Loucy (cell line): ENCODE results near the gene BCR.

ENCODE experiments used
- H2AFZ ChIP-seq: fragments of 200-600 bp; sonication (generic); 2 replicates; pipeline ENCODE4 v1.6.0; 2016; ENCODE audit warnings: antibody characterized with exemption, mild to moderate bottlenecking, low read length, moderate library complexity
- H3F3A ChIP-seq: fragments of 200-600 bp; 2 replicates; pipeline ENCODE4 v1.6.0; 2016; ENCODE audit warnings: antibody characterized with exemption, low read depth, mild to moderate bottlenecking
- H3K27me3 ChIP-seq: fragments of 200-600 bp; sonication (generic); 2 replicates; pipeline ENCODE4 v1.6.1; 2014; ENCODE audit warnings: low read length, mild to moderate bottlenecking; ENCODE audit not compliant: insufficient read depth, poor library complexity, severe bottlenecking
- H3K36me3 ChIP-seq: fragments of 200-600 bp; sonication (generic); 2 replicates; pipeline ENCODE4 v1.6.1; 2016; ENCODE audit warnings: low read length; ENCODE audit not compliant: insufficient read depth
- H3K4me1 ChIP-seq: fragments of 200-600 bp; sonication (generic); 2 replicates; pipeline ENCODE4 v1.5.1; 2014; ENCODE audit warnings: low read length, mild to moderate bottlenecking; ENCODE audit not compliant: insufficient read depth, poor library complexity, severe bottlenecking
- H3K4me2 ChIP-seq: fragments of 200-600 bp; sonication (generic); 2 replicates; pipeline ENCODE4 v1.6.0; 2014; ENCODE audit warnings: antibody characterized with exemption, low read length, low read depth, mild to moderate bottlenecking; ENCODE audit not compliant: poor library complexity, severe bottlenecking
- H3K4me3 ChIP-seq: fragments of 200-600 bp; sonication (generic); 2 replicates; pipeline ENCODE4 v1.5.1; 2014; ENCODE audit warnings: low read length, mild to moderate bottlenecking, mixed read lengths; ENCODE audit not compliant: poor library complexity, severe bottlenecking
- H3K79me2 ChIP-seq: fragments of 200-600 bp; sonication (generic); 2 replicates; pipeline ENCODE4 v1.6.1; 2014; ENCODE audit warnings: low read length; ENCODE audit not compliant: insufficient read depth
- H3K9ac ChIP-seq: fragments of 200-600 bp; sonication (generic); 2 replicates; pipeline ENCODE4 v1.6.0; 2014; ENCODE audit warnings: mild to moderate bottlenecking, low read depth, low read length, moderate library complexity; ENCODE audit not compliant: poor library complexity, severe bottlenecking
- H3K9me2 ChIP-seq: fragments of 200-600 bp; sonication (generic); replicated peaks from 2 replicates; pipeline ENCODE4 v1.6.1; 2016; ENCODE audit warnings: low read depth, low read length, mixed read lengths
- H3K9me3 ChIP-seq: fragments of 200-600 bp; sonication (generic); 2 replicates; pipeline ENCODE4 v1.6.1; 2014; ENCODE audit warnings: mild to moderate bottlenecking, antibody characterized with exemption, low read length, low read depth; ENCODE audit not compliant: insufficient read depth
- H4K20me1 ChIP-seq: fragments of 200-600 bp; sonication (generic); 2 replicates; pipeline ENCODE4 v1.6.0; 2014; ENCODE audit warnings: antibody characterized with exemption, low read length, mild to moderate bottlenecking; ENCODE audit not compliant: insufficient read depth, poor library complexity, severe bottlenecking
- EZH2phosphoT487 ChIP-seq: fragments of 200-600 bp; IDR thresholded peaks from 2 replicates; pipeline ENCODE4 v1.6.1; 2018; ENCODE audit warnings: antibody characterized with exemption, mild to moderate bottlenecking, moderate library complexity, borderline replicate concordance
- TF ChIP-seq, protein P1 (sequence below): fragments of 200-600 bp; sonication (generic); conservative IDR thresholded peaks from 2 replicates; pipeline ENCODE4 v1.5.1; 2014; ENCODE audit warnings: mild to moderate bottlenecking, antibody characterized with exemption, low read length

BCR gene

DNA sequence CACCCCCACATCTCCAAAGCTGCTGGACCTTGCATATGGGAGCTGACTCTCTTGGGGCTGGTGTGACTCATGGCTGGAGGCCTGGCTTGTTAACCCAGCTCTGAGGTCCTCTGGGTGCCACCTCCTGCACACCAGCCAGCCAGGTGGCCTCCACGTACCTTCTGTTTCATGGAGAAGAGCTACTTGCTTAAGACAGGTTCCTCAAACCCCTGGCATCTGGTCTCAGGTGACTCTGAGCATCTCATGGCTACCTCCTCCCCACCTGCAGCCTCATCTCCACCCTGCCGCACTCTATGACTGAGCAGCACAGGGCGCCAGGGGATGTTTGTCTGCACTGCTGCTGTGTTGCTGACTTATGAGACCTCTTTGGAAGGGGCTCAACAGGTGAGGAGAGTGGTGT, 55.7 kb downstream of the BCR start:
- no peak overlapping the region for H3K4me3 ChIP-seq

DNA sequence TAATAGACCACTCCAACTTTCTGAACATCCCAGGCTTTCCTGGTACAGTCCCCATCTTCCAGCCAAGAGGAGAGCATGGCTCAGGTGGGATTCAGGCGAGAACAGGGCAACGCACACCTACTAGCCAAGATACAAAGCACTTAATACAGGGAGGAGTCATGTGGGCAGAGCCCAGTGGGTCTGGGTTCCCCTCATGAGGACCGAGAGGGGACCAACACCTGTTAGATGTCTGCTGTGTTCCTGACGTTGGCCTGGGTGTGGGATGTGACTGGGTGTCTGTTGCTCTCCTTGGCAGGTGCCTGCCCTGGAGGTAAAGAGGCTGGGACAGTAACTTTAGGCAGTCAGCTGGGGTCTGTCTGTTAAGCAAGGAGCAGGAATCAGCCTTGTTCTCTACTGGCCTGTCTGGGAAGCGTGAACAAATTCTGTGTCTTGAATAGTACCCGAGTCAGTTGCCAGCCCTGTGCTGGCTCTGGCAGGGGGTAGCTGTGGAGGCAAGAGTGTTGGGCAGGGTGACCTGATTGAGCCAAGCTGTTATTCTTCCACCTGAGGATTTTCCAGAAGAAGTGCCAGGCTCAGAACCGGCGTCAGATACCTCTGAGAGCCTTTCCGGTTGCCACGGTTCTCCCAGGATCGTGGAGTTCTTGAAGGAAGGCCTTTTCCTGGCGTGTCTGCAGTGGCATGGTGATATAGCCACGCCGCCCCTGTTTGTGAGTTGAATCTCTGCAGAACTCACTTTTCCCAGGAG, 56.3 kb downstream of the BCR start:
- H3K36me3 ChIP-seq: peaks cover 71% of the 10 kb centered on the region; the same call in 1 of the 2 replicates
- H3K27me3 ChIP-seq: no peaks in the 10 kb centered on the region
- H3K4me1 ChIP-seq: peaks cover 10% of the 10 kb centered on the region
- TF ChIP-seq, protein P1, sequence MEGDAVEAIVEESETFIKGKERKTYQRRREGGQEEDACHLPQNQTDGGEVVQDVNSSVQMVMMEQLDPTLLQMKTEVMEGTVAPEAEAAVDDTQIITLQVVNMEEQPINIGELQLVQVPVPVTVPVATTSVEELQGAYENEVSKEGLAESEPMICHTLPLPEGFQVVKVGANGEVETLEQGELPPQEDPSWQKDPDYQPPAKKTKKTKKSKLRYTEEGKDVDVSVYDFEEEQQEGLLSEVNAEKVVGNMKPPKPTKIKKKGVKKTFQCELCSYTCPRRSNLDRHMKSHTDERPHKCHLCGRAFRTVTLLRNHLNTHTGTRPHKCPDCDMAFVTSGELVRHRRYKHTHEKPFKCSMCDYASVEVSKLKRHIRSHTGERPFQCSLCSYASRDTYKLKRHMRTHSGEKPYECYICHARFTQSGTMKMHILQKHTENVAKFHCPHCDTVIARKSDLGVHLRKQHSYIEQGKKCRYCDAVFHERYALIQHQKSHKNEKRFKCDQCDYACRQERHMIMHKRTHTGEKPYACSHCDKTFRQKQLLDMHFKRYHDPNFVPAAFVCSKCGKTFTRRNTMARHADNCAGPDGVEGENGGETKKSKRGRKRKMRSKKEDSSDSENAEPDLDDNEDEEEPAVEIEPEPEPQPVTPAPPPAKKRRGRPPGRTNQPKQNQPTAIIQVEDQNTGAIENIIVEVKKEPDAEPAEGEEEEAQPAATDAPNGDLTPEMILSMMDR: no peak
- TF ChIP-seq EZH2phosphoT487: no peak
- no peaks in the 10 kb centered on the region for H3F3A ChIP-seq
- peaks cover 96% of the 10 kb centered on the region for H4K20me1 ChIP-seq
- no peaks in the 10 kb centered on the region for H3K9me3 ChIP-seq
- no peak overlapping the region for H2AFZ ChIP-seq
- no peak overlapping the region for H3K9ac ChIP-seq
- H3K4me2 ChIP-seq: no peak overlapping the region
- H3K4me3 ChIP-seq: no peak overlapping the region
- H3K9me2 ChIP-seq: no peaks in the 10 kb centered on the region
- H3K79me2 ChIP-seq: peaks cover 99% of the 10 kb centered on the region

More for the DNA sequence above, 55.7 kb downstream of the BCR start:
- H3K9me3 ChIP-seq: no peaks in the 10 kb centered on the region
- no peaks in the 10 kb centered on the region for H3F3A ChIP-seq
- TF ChIP-seq EZH2phosphoT487: no peak
- TF ChIP-seq, protein P1: no peak
- peaks cover 5% of the 10 kb centered on the region for H3K4me1 ChIP-seq
- H3K4me2 ChIP-seq: no peak overlapping the region
- no peak overlapping the region for H3K9ac ChIP-seq
- peaks cover 96% of the 10 kb centered on the region for H4K20me1 ChIP-seq
- H3K27me3 ChIP-seq: no peaks in the 10 kb centered on the region
- H3K9me2 ChIP-seq: no peaks in the 10 kb centered on the region
- H3K79me2 ChIP-seq: peaks cover 99% of the 10 kb centered on the region
- peaks cover 67% of the 10 kb centered on the region; the same call in 1 of the 2 replicates for H3K36me3 ChIP-seq
- no peak overlapping the region for H2AFZ ChIP-seq

DNA sequence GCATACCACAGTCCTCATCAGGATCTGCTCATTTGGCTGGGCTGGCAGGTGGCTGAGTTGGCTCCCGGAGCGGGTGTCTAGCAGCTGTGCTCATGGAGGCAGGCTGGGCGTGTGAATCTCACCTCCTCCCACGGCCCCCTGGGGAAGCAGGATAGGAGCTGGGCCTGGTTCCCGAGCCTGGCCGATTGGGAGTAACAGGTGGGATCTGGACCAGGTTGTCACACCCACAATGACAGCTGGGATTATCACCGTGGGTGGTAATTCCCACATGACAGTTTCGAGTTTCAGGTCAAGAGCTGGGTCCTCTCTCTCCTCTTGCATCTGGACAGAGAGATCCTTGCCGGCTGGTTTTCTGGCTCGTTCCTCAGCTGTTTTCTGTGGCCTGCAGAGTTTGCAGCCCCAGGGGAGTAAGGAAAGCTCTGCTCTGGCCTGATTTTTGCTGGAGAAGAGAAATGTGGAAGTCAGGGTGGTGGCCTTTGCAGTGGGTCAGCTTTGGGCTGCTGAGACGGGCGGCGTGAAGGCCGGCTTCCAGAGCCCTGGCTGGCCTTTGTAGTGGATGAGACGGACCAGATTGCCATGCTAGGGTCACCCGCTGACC, 57.0 kb downstream of the BCR start:
- peaks cover 71% of the 10 kb centered on the region; the same call in 1 of the 2 replicates for H3K36me3 ChIP-seq
- no peak overlapping the region for H2AFZ ChIP-seq
- H3K9me2 ChIP-seq: no peaks in the 10 kb centered on the region
- no peaks in the 10 kb centered on the region for H3K27me3 ChIP-seq
- no peaks in the 10 kb centered on the region for H3K9me3 ChIP-seq
- peaks cover 96% of the 10 kb centered on the region for H4K20me1 ChIP-seq
- H3K4me3 ChIP-seq: no peak overlapping the region
- H3K4me2 ChIP-seq: no peak overlapping the region
- no peak overlapping the region for H3K9ac ChIP-seq
- peaks cover 17% of the 10 kb centered on the region for H3K4me1 ChIP-seq
- no peak for TF ChIP-seq EZH2phosphoT487
- TF ChIP-seq, protein P1: no peak
- H3F3A ChIP-seq: no peaks in the 10 kb centered on the region
- peaks cover 99% of the 10 kb centered on the region for H3K79me2 ChIP-seq
